SK-N-SH (cell line): ENCODE results near the gene PLCH1. TPM values are rescaled to one million over a fixed set of nuclear protein-coding genes. Genes with fewer than 3 reads are reported as not detected.

Source experiments
- CTCF ChIA-PET: fragments of 300-600, 350-600 bp; formaldehyde crosslinking; extraction: SDS; loops from one replicate; lab custom pipeline; 2021; lab: Yijun Ruan, JAX
- POLR2A ChIA-PET: fragments of 350-600 bp; sonication (Branson Sonifier 250); formaldehyde crosslinking; extraction: SDS; loops from one replicate; lab custom pipeline; 2020; ENCODE audit warnings: antibody characterized with exemption, inconsistent platforms; lab: Yijun Ruan, JAX
- DNase-seq: peaks from one replicate; pipeline ENCODE4 v3.0.0; 2012
- H2AFZ ChIP-seq: fragments of 200-600 bp; sonication (generic); 2 replicates; pipeline ENCODE4 v1.8.1; 2016; ENCODE audit warnings: antibody characterized with exemption, mild to moderate bottlenecking, low read depth
- H3F3A ChIP-seq: fragments of 200-600 bp; sonication (generic); replicated peaks from 2 replicates; pipeline ENCODE3; 2016; ENCODE audit warnings: antibody characterized with exemption, mild to moderate bottlenecking; ENCODE audit not compliant: insufficient read depth
- H3K27ac ChIP-seq, 2 experiments: fragments of 200-500 bp in 1 of 2; fragments of 200-600 bp in 1 of 2; sonication (Bioruptor generic) in 1 of 2; sonication (generic), shearing (Covaris generic) in 1 of 2; 2 replicates each; pipeline versions ENCODE4 v1.5.1 to v1.6.1; 2014 to 2016; ENCODE audit warnings: low read depth in 2 of 2, inconsistent platforms in 1 of 2, low read length in 1 of 2, mild to moderate bottlenecking in 1 of 2, mixed read lengths in 1 of 2
- H3K27me3 ChIP-seq: fragments of 200-600 bp; sonication (generic), shearing (Covaris generic); 2 replicates; pipeline ENCODE4 v1.6.1; 2016; ENCODE audit warnings: mixed run types; ENCODE audit not compliant: insufficient read depth
- H3K36me3 ChIP-seq, 2 experiments: fragments of 200-500 bp in 1 of 2; fragments of 200-600 bp in 1 of 2; sonication (Bioruptor generic) in 1 of 2; sonication (generic) in 1 of 2; replicated peaks in 1 of 2; 2 replicates each; pipeline versions ENCODE3 to v1.5.1; 2014 to 2016; ENCODE audit warnings: low read length in 1 of 2, mild to moderate bottlenecking in 1 of 2; ENCODE audit not compliant: insufficient read depth in 2 of 2, control insufficient read depth in 1 of 2
- H3K4me1 ChIP-seq, 2 experiments: fragments of 200-500 bp in 1 of 2; fragments of 200-600 bp in 1 of 2; sonication (Bioruptor generic) in 1 of 2; sonication (generic), shearing (Covaris generic) in 1 of 2; 2 replicates each; pipeline versions ENCODE4 v1.5.1 to v1.6.1; 2014 to 2016; ENCODE audit warnings: low read depth in 1 of 2, low read length in 1 of 2, mixed run types in 1 of 2; ENCODE audit not compliant: insufficient read depth in 2 of 2, control insufficient read depth in 1 of 2
- H3K4me2 ChIP-seq: fragments of 200-600 bp; sonication (generic), shearing (Covaris generic); 2 replicates; pipeline ENCODE4 v1.6.1; 2017; ENCODE audit warnings: mixed run types
- H3K4me3 ChIP-seq, 2 experiments: fragments of 200-500 bp in 1 of 2; fragments of 200-600 bp in 1 of 2; sonication (Bioruptor generic) in 1 of 2; sonication (generic), shearing (Covaris generic) in 1 of 2; 2 replicates each; pipeline versions ENCODE4 v1.5.1 to v1.8.1; 2014 to 2016; ENCODE audit warnings: low read depth in 2 of 2, inconsistent platforms in 1 of 2, low read length in 1 of 2, mild to moderate bottlenecking in 1 of 2, mixed read lengths in 1 of 2, moderate library complexity in 1 of 2
- H3K79me2 ChIP-seq: fragments of 200-600 bp; sonication (generic); 2 replicates; pipeline ENCODE4 v1.8.1; 2017; ENCODE audit warnings: mild to moderate bottlenecking; ENCODE audit not compliant: insufficient read depth
- H3K9ac ChIP-seq: fragments of 200-600 bp; sonication (generic); 2 replicates; pipeline ENCODE4 v1.6.1; 2017; ENCODE audit warnings: mixed run types
- H3K9me2 ChIP-seq: fragments of 200-600 bp; sonication (generic); 2 replicates; pipeline ENCODE4 v1.6.1; 2017; ENCODE audit warnings: mixed run types
- H3K9me3 ChIP-seq: fragments of 200-600 bp; sonication (generic); 2 replicates; pipeline ENCODE4 v1.6.1; 2017; ENCODE audit warnings: mixed run types, mild to moderate bottlenecking, moderate library complexity
- H4K20me1 ChIP-seq: fragments of 200-600 bp; sonication (generic); 2 replicates; pipeline ENCODE4 v1.6.1; 2017; ENCODE audit warnings: mild to moderate bottlenecking, mixed run types; ENCODE audit not compliant: insufficient read depth
- CHD2 ChIP-seq: fragments of 150-350 bp; IDR thresholded peaks from 2 replicates; pipeline ENCODE4 v1.6.1; 2018; ENCODE audit warnings: low read length; ENCODE audit not compliant: partially characterized antibody
- CTCF ChIP-seq: fragments of 200-600 bp; sonication (generic); IDR thresholded peaks from 2 replicates; pipeline ENCODE4 v1.6.1; 2017; ENCODE audit warnings: antibody characterized with exemption, mild to moderate bottlenecking, moderate library complexity
- ELF1 ChIP-seq: IDR thresholded peaks from 2 replicates; pipeline ENCODE4 v1.4.0; 2012
- EZH2phosphoT487 ChIP-seq: fragments of 200-600 bp; sonication (generic); IDR thresholded peaks from 2 replicates; pipeline ENCODE4 v1.6.1; 2017; ENCODE audit warnings: low read depth, mixed run types, mild to moderate bottlenecking, antibody characterized with exemption, moderate library complexity, borderline replicate concordance
- FOSL2 ChIP-seq: IDR thresholded peaks from 2 replicates; pipeline ENCODE4 v1.4.0; 2012; ENCODE audit warnings: low read depth, mild to moderate bottlenecking, moderate library complexity, borderline replicate concordance
- FOXM1 ChIP-seq: IDR thresholded peaks from 2 replicates; pipeline ENCODE4 v1.4.0; 2012; ENCODE audit warnings: low read depth, mild to moderate bottlenecking
- GABPA ChIP-seq: IDR thresholded peaks from 2 replicates; pipeline ENCODE4 v1.4.0; 2012; ENCODE audit warnings: low read depth, mild to moderate bottlenecking
- IRF3 ChIP-seq: fragments of 150-350 bp; IDR thresholded peaks from 2 replicates; pipeline ENCODE4 v1.6.1; 2016; ENCODE audit warnings: mild to moderate bottlenecking, low read depth, low read length
- JUND ChIP-seq: IDR thresholded peaks from 2 replicates; pipeline ENCODE4 v1.4.0; 2012
- MXI1 ChIP-seq: IDR thresholded peaks from 2 replicates; pipeline ENCODE4 v1.6.1; 2012; ENCODE audit warnings: mild to moderate bottlenecking, low read depth, low read length, improper control_type of control experiment
- NRF1 ChIP-seq: IDR thresholded peaks from 2 replicates; pipeline ENCODE4 v1.6.1; 2012; ENCODE audit warnings: low read depth, mild to moderate bottlenecking, low read length
- RAD21 ChIP-seq: IDR thresholded peaks from 2 replicates; pipeline ENCODE4 v1.6.1; 2012; ENCODE audit warnings: mild to moderate bottlenecking, low read length
- RCOR1 ChIP-seq: fragments of 150-350 bp; IDR thresholded peaks from 2 replicates; pipeline ENCODE4 v1.6.1; 2017; ENCODE audit warnings: antibody characterized with exemption, low read length
- REST ChIP-seq: IDR thresholded peaks from 2 replicates; pipeline ENCODE4 v1.6.1; 2012; ENCODE audit warnings: mild to moderate bottlenecking, low read depth, low read length, moderate library complexity
- RFX5 ChIP-seq: IDR thresholded peaks from 2 replicates; pipeline ENCODE4 v1.6.1; 2012; ENCODE audit warnings: mild to moderate bottlenecking, improper control_type of control experiment, low read length
- TAF1 ChIP-seq: IDR thresholded peaks from 2 replicates; pipeline ENCODE4 v1.6.1; 2012; ENCODE audit warnings: low read depth, mild to moderate bottlenecking, low read length, moderate library complexity, borderline replicate concordance
- USF2 ChIP-seq: fragments of 150-350 bp; IDR thresholded peaks from 2 replicates; pipeline ENCODE4 v1.6.1; 2017; ENCODE audit warnings: antibody characterized with exemption, low read length, low read depth, borderline replicate concordance
- ZBTB33 ChIP-seq: IDR thresholded peaks from 2 replicates; pipeline ENCODE4 v1.4.0; 2012; ENCODE audit warnings: low read depth, borderline replicate concordance
- WGBS: methylation state at CpG from one replicate; pipeline ENCODE4 v1.1.6; 2017; ENCODE audit warnings: low lambda C conversion rate; 5-methylcytosine and 5-hydroxymethylcytosine counted together
- polyA plus RNA-seq, 3 experiments: library from polyadenylated mRNA; depleted of rRNA; stranded (reverse); fragments of >200 nt; gene quantifications; 2 replicates each; pipeline ENCODE4 v1.2.3, GENCODE V29; 2012

The PLCH1 gene
- polyA plus RNA-seq, 1 of the 3 experiments (the other 2 are of a cell fraction) = 0.26 TPM

- no peaks in the 10 kb centered on the region for H4K20me1 ChIP-seq
- H2AFZ ChIP-seq = no peak overlapping the region
- no peaks in the 10 kb centered on the region for H3K36me3 ChIP-seq
- no peaks in the 10 kb centered on the region for H3F3A ChIP-seq
- H3K9me2 ChIP-seq = no peaks in the 10 kb centered on the region
- ChIA-PET POLR2A (no interaction called here), CTCF (no interaction called here)
- H3K4me3 ChIP-seq = no peak overlapping the region
- no peaks in the 10 kb centered on the region for H3K27me3 ChIP-seq
- H3K4me2 ChIP-seq = no peak overlapping the region
- H3K79me2 ChIP-seq = no peaks in the 10 kb centered on the region
- no peak overlapping the region for H3K27ac ChIP-seq
- no peak overlapping the region for H3K9ac ChIP-seq
- no peaks in the 10 kb centered on the region for H3K9me3 ChIP-seq
- peaks cover 0 to 1% of the 10 kb centered on the region in 2 experiments; a peak in 1 of 4 replicates for H3K4me1 ChIP-seq
- WGBS = 40% methylated on average over 4 of the region's 4 CpGs
- DNase-seq = no peak
- TF ChIP-seq ELF1 = no peak
- TF ChIP-seq RFX5 = no peak
- TF ChIP-seq RCOR1 = no peak
- no peak for TF ChIP-seq ZBTB33
- TF ChIP-seq NRF1 = no peak
- no peak for TF ChIP-seq RAD21
- no peak for TF ChIP-seq FOSL2
- TF ChIP-seq CTCF = no peak
- no peak for TF ChIP-seq MXI1
- no peak for TF ChIP-seq GABPA
- TF ChIP-seq JUND = no peak
- TF ChIP-seq TAF1 = no peak
- TF ChIP-seq REST = no peak
- TF ChIP-seq CHD2 = no peak
- TF ChIP-seq IRF3 = no peak
- TF ChIP-seq FOXM1 = no peak
- TF ChIP-seq USF2 = no peak
- TF ChIP-seq EZH2phosphoT487 = no peak
Measured at GRCh38 chr3:155457591-155457990, 287.3 kb downstream of the PLCH1 start.
